GM12892 (cell line): ENCODE results near the gene ELOVL5.

Experiments
- POLR2A ChIP-seq: IDR thresholded peaks from 2 replicates; pipeline ENCODE4 v1.6.1; 2011; ENCODE audit warnings: low read depth, low read length, control low read depth
- POLR2AphosphoS5 ChIP-seq: IDR thresholded peaks from 2 replicates; pipeline ENCODE4 v1.6.1; 2011; ENCODE audit warnings: low read depth, low read length, control low read depth

GRCh38 chr6:53326372-53327016 lies 22.3 kb downstream of the ELOVL5 start:
- TF ChIP-seq POLR2A (no peak), POLR2AphosphoS5 (no peak)
